Mammary epithelial cell (primary cell): ENCODE measurements around the gene ZNF524.

Experiments
- EZH2 ChIP-seq: IDR thresholded peaks from 2 replicates; pipeline ENCODE4 v1.6.1; 2012; ENCODE audit warnings: low read length, inconsistent platforms, borderline replicate concordance
- TF ChIP-seq, protein P1 (sequence below), 2 donors: IDR thresholded peaks in 1 of 2; conservative IDR thresholded peaks in 1 of 2; 2 replicates each; pipeline ENCODE4 v1.5.1; 2011 to 2012; ENCODE audit warnings: inconsistent platforms in 2 of 2, low read length in 2 of 2, mild to moderate bottlenecking in 2 of 2, control low read depth in 1 of 2, low read depth in 1 of 2; ENCODE audit not compliant: insufficient read depth in 1 of 2; ENCODE audit errors: extremely low read depth in 1 of 2

DNA sequence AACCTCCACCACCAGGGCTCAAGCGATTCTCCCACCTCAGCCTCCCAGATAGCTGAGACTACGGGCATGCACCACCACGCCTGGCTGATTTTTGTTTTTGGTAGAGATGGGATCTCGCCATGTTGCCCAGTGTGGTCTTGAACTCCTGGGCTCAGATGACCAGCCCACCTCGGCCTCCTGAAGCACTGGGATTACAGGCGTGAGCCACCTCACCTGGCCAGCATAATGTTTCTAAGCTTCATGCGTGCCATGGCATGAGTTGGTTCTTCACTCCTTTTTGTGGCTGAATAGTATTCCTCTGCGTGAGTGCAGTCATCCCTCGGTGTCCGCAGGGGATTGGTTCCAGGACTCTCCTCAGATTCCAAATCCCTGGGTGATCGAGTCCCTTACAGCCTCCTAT is 15.2 kb upstream of the ZNF524 start:
- TF ChIP-seq, protein P1, sequence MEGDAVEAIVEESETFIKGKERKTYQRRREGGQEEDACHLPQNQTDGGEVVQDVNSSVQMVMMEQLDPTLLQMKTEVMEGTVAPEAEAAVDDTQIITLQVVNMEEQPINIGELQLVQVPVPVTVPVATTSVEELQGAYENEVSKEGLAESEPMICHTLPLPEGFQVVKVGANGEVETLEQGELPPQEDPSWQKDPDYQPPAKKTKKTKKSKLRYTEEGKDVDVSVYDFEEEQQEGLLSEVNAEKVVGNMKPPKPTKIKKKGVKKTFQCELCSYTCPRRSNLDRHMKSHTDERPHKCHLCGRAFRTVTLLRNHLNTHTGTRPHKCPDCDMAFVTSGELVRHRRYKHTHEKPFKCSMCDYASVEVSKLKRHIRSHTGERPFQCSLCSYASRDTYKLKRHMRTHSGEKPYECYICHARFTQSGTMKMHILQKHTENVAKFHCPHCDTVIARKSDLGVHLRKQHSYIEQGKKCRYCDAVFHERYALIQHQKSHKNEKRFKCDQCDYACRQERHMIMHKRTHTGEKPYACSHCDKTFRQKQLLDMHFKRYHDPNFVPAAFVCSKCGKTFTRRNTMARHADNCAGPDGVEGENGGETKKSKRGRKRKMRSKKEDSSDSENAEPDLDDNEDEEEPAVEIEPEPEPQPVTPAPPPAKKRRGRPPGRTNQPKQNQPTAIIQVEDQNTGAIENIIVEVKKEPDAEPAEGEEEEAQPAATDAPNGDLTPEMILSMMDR (conservative IDR thresholded peaks at IDR 0.05 in 1 of 2, IDR thresholded peaks at IDR 0.05 in 1 of 2; ENCODE audit: extremely low read depth in 1 of 2, insufficient read depth in 1 of 2, low read depth in 1 of 2, low read length in 2 of 2) = no peak
- TF ChIP-seq EZH2 = no peak
